Activated naive CD4-positive, alpha-beta T cell treated with anti-CD3 and anti-CD28 coated beads, Interleukin-2, amount 10 ng/mL, durations not matched to agents 7 days and 5 days (primary cell): ENCODE results near the gene DPYSL4.

Experiments
- CTCF ChIA-PET: fragments of 350-600 bp; sonication (Branson Sonifier 250); formaldehyde crosslinking; loops from one replicate; lab custom pipeline; 2021; ENCODE audit warnings: antibody characterized with exemption; lab: Charles Lee
- DNase-seq: peaks from one replicate; pipeline ENCODE4 v3.0.0-alpha.2; 2020
- H3K27ac Mint-ChIP-seq: one replicate; pipeline ENCODE4 v1.8.0; 2021; ENCODE audit warnings: mild to moderate bottlenecking, moderate library complexity, mixed read lengths
- H3K27me3 Mint-ChIP-seq: one replicate; pipeline ENCODE4 v1.8.0; 2021; ENCODE audit warnings: mild to moderate bottlenecking, mixed read lengths
- H3K36me3 Mint-ChIP-seq: one replicate; pipeline ENCODE4 v1.8.0; 2021; ENCODE audit warnings: mixed read lengths
- H3K4me1 Mint-ChIP-seq: one replicate; pipeline ENCODE4 v1.8.0; 2021; ENCODE audit warnings: mixed read lengths
- H3K4me3 Mint-ChIP-seq: one replicate; pipeline ENCODE4 v1.8.0; 2021; ENCODE audit warnings: mild to moderate bottlenecking, moderate library complexity, mixed read lengths
- H3K9me3 Mint-ChIP-seq: one replicate; pipeline ENCODE4 v1.8.0; 2021; ENCODE audit warnings: mixed read lengths

The DPYSL4 gene

DNA sequence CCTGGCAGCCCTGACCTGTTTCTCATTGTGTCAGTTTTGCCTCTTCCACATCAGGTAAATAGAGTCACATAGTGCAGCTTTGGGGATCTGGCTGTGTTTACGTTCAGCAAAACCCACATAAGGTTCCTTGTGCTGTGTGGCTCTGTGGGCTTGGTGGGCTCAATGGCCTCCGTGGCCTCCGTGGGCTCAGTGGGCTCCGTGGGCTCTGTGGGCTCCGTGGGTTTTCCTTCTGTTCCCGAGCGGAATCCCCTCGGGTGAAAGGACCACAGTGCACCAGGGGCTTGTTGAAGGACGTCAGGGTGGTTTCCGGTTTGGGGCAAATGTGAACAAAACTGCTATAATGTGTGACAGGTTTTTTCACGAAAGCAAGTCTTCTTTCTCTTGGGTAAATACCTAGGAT lies 12.5 kb upstream of the DPYSL4 start:
- peaks cover 11% of the 10 kb centered on the region for H3K9me3 Mint-ChIP-seq
- CTCF ChIA-PET = no interaction called here
- no peak overlapping the region for H3K27ac Mint-ChIP-seq
- H3K36me3 Mint-ChIP-seq = peaks cover 4% of the 10 kb centered on the region
- no peak overlapping the region for H3K4me3 Mint-ChIP-seq
- no peaks in the 10 kb centered on the region for H3K4me1 Mint-ChIP-seq
- peaks cover 39% of the 10 kb centered on the region for H3K27me3 Mint-ChIP-seq
- no peak for DNase-seq

- Mint-ChIP-seq H3K4me3 (no peak overlapping the region), H3K9me3 (peaks cover 11% of the 10 kb centered on the region), H3K27me3 (peaks cover 41% of the 10 kb centered on the region), H3K36me3 (peaks cover 4% of the 10 kb centered on the region), H3K27ac (no peak overlapping the region), H3K4me1 (no peaks in the 10 kb centered on the region)
- DNase-seq = no peak
- CTCF ChIA-PET = interaction anchor here (1.3 kb wide), 1 partner anchor 33 kb away, joined by 6 read pairs; no protein-coding TSS in a partner anchor
Measured at GRCh38 chr10:132175408-132175807, 11.3 kb upstream of the DPYSL4 start.

DNA sequence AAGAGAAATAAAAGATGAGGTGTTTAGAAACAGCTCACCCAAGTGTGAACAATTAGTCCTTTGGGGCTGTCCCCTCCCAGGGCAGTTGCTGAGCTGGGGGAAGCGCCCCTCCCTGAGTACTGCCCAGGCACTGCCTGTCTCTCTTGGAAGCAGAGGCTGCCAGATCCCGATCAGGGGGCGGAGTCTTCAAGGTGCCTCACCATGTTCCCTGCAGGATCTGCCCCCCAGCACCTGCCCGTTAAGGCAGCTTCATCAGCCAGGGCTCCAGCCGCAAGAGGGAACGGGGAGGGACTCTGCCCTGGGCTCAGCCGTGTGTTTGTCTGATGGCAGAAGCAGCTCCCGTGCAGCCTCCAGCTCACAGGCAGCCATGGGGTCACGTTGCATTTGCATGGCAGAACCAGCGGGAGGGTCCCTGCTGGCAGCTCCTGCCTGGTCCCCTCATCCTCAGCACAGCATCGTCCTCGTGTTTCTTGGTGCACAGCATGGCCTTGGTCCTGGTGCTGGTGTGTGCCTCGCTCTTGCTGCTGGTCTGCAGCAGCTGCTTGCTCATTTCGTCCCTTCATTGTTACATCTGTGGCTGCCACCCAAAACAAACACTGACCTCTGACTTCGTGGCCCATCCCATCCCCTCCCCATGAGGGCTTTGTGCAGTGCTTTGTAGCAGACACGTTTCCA lies 10.7 kb upstream of the DPYSL4 start:
- peaks cover 37% of the 10 kb centered on the region for H3K27me3 Mint-ChIP-seq
- peaks cover 12% of the 10 kb centered on the region for H3K9me3 Mint-ChIP-seq
- no peak overlapping the region for H3K4me3 Mint-ChIP-seq
- peaks cover 4% of the 10 kb centered on the region for H3K36me3 Mint-ChIP-seq
- CTCF ChIA-PET = interaction anchor here (1.3 kb wide), 1 partner anchor 33 kb away, joined by 6 read pairs; no protein-coding TSS in a partner anchor
- no peaks in the 10 kb centered on the region for H3K4me1 Mint-ChIP-seq
- no peak for DNase-seq
- no peak overlapping the region for H3K27ac Mint-ChIP-seq

DNA sequence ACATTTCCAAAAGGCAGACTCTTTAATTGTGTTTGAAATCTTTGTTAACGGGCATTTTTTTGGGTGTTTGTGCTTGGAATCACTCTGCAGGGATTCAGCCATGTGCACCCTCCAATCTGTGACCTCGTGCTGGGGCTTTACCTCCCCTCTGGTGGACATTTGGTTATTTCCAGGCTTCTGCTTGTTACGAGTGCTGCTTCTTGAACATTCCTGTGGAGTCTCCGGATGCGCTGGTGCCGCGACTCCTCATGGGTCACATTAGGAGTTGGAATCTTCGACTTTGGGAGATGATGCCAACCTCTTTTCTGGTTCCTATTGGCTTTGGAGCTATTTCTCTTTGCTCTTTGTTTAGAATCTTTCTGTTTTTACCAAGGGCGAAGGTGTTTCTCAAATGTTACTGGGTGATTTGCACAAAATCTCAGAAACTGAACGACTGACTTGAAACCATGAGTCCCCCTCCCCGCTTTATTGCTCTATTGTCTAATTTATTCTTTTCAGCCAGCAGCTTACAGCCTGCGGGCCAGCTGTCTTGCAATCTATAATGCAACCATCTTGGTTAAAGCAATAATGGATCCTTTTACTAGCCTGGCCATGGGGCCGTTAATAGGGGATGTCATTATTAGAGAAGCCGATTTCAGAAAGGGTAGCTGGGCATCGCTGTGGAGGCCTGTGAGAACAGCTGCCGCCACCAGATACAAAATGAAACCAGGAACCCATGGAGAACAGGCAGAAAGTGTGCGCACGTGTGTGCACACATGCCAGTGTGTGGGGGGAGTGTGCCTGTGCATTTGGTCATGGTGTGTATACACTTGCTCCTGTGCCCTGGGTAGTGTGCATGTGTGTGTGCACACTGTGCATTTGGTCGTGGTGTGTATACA lies 9.9 kb upstream of the DPYSL4 start:
- Mint-ChIP-seq H3K4me3 (no peak overlapping the region), H3K9me3 (peaks cover 12% of the 10 kb centered on the region), H3K4me1 (no peaks in the 10 kb centered on the region), H3K36me3 (peaks cover 4% of the 10 kb centered on the region), H3K27me3 (peaks cover 39% of the 10 kb centered on the region), H3K27ac (no peak overlapping the region)
- CTCF ChIA-PET = no interaction called here
- no peak for DNase-seq

- peaks cover 4% of the 10 kb centered on the region for H3K36me3 Mint-ChIP-seq
- H3K27me3 Mint-ChIP-seq = peaks cover 47% of the 10 kb centered on the region
- no peak overlapping the region for H3K4me3 Mint-ChIP-seq
- peaks cover 12% of the 10 kb centered on the region for H3K9me3 Mint-ChIP-seq
- H3K27ac Mint-ChIP-seq = no peak overlapping the region
- CTCF ChIA-PET = no interaction called here
- H3K4me1 Mint-ChIP-seq = no peaks in the 10 kb centered on the region
- no peak for DNase-seq
Measured at GRCh38 chr10:132178046-132178445, 8.7 kb upstream of the DPYSL4 start.

DNA sequence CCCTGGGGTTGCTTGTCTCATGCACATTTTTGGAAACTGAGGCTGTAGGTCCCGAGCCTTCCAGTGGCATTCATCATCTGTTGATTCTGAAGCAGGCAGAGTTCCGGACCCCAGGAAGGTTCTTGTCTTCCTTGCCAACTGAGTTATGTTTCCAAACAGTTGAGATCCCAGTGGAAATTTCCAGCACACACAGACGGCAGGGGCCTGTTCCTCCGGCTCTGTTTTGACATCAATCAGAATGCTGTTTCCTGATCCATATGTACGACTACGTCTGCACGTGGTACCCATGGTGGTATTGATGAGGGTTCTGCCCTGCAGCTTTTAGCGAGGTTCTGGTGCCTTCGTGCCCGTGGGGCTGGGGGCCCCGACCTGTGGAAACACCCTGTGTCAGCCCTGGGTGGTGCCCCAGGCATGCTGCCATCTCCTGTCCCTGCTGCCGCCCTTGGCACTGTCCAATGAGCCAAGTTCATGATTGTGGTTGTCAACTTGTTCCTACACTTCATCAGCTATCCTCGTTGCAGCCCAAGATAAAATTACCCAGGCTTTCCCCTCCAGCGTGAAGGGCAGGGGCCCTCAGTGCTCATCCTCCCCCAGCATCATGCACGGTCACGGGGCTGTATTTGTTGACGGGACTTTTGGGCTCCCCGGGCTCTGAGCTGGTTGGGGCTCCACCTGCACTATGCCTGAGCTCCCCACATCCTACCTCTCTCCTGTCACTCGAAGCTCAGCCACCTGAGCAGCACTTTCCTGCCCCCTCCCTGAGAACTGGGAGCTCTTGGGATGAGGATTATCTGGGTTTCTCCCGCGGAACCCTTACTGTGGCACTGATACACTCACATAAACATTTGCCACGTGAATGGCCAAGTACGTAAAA lies 7.8 kb upstream of the DPYSL4 start:
- H3K4me3 Mint-ChIP-seq = no peak overlapping the region
- peaks cover 7% of the 10 kb centered on the region for H3K9me3 Mint-ChIP-seq
- CTCF ChIA-PET = no interaction called here
- no peaks in the 10 kb centered on the region for H3K4me1 Mint-ChIP-seq
- peaks cover 50% of the 10 kb centered on the region for H3K27me3 Mint-ChIP-seq
- no peak overlapping the region for H3K27ac Mint-ChIP-seq
- H3K36me3 Mint-ChIP-seq = no peaks in the 10 kb centered on the region
- DNase-seq = no peak

GRCh38 chr10:132179551-132180392 lies 7.0 kb upstream of the DPYSL4 start:
- Mint-ChIP-seq H3K27ac (no peak overlapping the region), H3K4me1 (peaks cover under 1% of the 10 kb centered on the region), H3K9me3 (peaks cover 2% of the 10 kb centered on the region), H3K4me3 (no peak overlapping the region), H3K27me3 (peaks cover 56% of the 10 kb centered on the region), H3K36me3 (no peaks in the 10 kb centered on the region)
- CTCF ChIA-PET = no interaction called here
- no peak for DNase-seq

GRCh38 chr10:132180736-132181135 lies 6.0 kb upstream of the DPYSL4 start:
- DNase-seq = no peak
- Mint-ChIP-seq H3K27ac (no peak overlapping the region), H3K4me3 (no peak overlapping the region), H3K36me3 (no peaks in the 10 kb centered on the region), H3K9me3 (peaks cover 1% of the 10 kb centered on the region), H3K27me3 (peaks cover 60% of the 10 kb centered on the region), H3K4me1 (peaks cover 3% of the 10 kb centered on the region)
- CTCF ChIA-PET = no interaction called here

GRCh38 chr10:132181691-132182425 lies 4.9 kb upstream of the DPYSL4 start:
- Mint-ChIP-seq H3K27me3 (peaks cover 58% of the 10 kb centered on the region), H3K27ac (no peak overlapping the region), H3K4me3 (no peak overlapping the region), H3K36me3 (no peaks in the 10 kb centered on the region), H3K9me3 (peaks cover 1% of the 10 kb centered on the region), H3K4me1 (peaks cover 3% of the 10 kb centered on the region)
- CTCF ChIA-PET = no interaction called here
- DNase-seq = no peak

- Mint-ChIP-seq H3K36me3 (no peaks in the 10 kb centered on the region), H3K9me3 (peaks cover 1% of the 10 kb centered on the region), H3K27ac (no peak overlapping the region), H3K4me3 (no peak overlapping the region), H3K4me1 (peaks cover 3% of the 10 kb centered on the region), H3K27me3 (peaks cover 56% of the 10 kb centered on the region)
- no peak for DNase-seq
- CTCF ChIA-PET = no interaction called here
Measured at GRCh38 chr10:132182591-132182990, 4.2 kb upstream of the DPYSL4 start.

- Mint-ChIP-seq H3K36me3 (no peaks in the 10 kb centered on the region), H3K27ac (no peak overlapping the region), H3K27me3 (peaks cover 58% of the 10 kb centered on the region), H3K9me3 (peaks cover 1% of the 10 kb centered on the region), H3K4me1 (peaks cover 6% of the 10 kb centered on the region), H3K4me3 (no peak overlapping the region)
- no peak for DNase-seq
- CTCF ChIA-PET = no interaction called here
Measured at GRCh38 chr10:132183046-132183445, 3.7 kb upstream of the DPYSL4 start.

GRCh38 chr10:132184816-132185593 lies 1.7 kb upstream of the DPYSL4 start:
- Mint-ChIP-seq H3K27ac (no peak overlapping the region), H3K4me3 (no peak overlapping the region), H3K9me3 (peaks cover 1% of the 10 kb centered on the region), H3K36me3 (no peaks in the 10 kb centered on the region), H3K4me1 (peaks cover 10% of the 10 kb centered on the region), H3K27me3 (peaks cover 68% of the 10 kb centered on the region)
- no peak for DNase-seq
- CTCF ChIA-PET = no interaction called here
